Gastroesophageal sphincter (tissue), 3 donors: Measurements from ENCODE around the gene RPTOR.

ENCODE experiments used
- POLR2AphosphoS5 ChIP-seq: sonication (generic); formaldehyde crosslinking; IDR thresholded peaks from one replicate; pipeline ENCODE4 v1.6.1; 2017; ENCODE audit warnings: antibody characterized with exemption
- TF ChIP-seq, protein P1 (sequence below), 4 experiments: fragments of 200-600 bp in 2 of 4; fragments of 450-650 bp in 2 of 4; sonication (generic) in 1 of 4; IDR thresholded peaks; one replicate each; pipeline ENCODE4 v1.5.1; 2017 to 2019; ENCODE audit warnings: antibody characterized with exemption in 4 of 4, mild to moderate bottlenecking in 2 of 4, moderate library complexity in 2 of 4

DNA sequence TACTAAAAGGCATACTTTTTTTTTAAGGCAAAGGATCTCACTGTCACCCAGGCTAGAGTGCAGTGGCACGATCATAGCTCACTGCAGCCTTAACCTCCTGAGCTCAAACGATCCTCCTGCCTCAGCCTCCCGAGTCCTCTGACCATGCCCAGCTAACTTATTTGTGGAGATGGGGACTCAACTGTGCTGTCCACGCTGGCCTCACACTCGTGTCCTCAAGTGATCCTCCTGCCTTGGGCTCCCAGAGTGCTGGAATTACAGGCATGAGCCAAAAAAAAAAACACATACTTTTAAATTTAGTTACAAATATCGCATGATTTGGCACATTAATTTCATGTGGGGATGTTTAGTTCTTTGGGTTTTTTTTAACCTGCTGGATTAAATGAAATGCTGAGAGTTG is 239.3 kb downstream of the RPTOR start:
- TF ChIP-seq, protein P1, sequence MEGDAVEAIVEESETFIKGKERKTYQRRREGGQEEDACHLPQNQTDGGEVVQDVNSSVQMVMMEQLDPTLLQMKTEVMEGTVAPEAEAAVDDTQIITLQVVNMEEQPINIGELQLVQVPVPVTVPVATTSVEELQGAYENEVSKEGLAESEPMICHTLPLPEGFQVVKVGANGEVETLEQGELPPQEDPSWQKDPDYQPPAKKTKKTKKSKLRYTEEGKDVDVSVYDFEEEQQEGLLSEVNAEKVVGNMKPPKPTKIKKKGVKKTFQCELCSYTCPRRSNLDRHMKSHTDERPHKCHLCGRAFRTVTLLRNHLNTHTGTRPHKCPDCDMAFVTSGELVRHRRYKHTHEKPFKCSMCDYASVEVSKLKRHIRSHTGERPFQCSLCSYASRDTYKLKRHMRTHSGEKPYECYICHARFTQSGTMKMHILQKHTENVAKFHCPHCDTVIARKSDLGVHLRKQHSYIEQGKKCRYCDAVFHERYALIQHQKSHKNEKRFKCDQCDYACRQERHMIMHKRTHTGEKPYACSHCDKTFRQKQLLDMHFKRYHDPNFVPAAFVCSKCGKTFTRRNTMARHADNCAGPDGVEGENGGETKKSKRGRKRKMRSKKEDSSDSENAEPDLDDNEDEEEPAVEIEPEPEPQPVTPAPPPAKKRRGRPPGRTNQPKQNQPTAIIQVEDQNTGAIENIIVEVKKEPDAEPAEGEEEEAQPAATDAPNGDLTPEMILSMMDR (IDR thresholded peaks at IDR 0.05): no peak
- no peak for TF ChIP-seq POLR2AphosphoS5
